Neural progenitor cell (in vitro differentiated cells): ENCODE data around the gene ISG15.

Experiments
- CTCF ChIP-seq: fragments of 200-600 bp; sonication (generic); IDR thresholded peaks from 2 replicates; pipeline ENCODE4 v1.5.1; 2017; ENCODE audit warnings: antibody characterized with exemption, mild to moderate bottlenecking
- EZH2 ChIP-seq: fragments of 200-600 bp; sonication (generic); IDR thresholded peaks from 2 replicates; pipeline ENCODE4 v1.6.1; 2017; ENCODE audit warnings: antibody characterized with exemption, mild to moderate bottlenecking, moderate library complexity

GRCh38 chr1:1054971-1055370 lies 41.7 kb downstream of the ISG15 start:
- TF ChIP-seq CTCF (no peak), EZH2 (no peak)
